Activated CD8-positive, alpha-beta T cell treated with anti-CD3 and anti-CD28 coated beads, Interleukin-2, amount 10 ng/mL, durations not matched to agents 7 days and 5 days (primary cell): ENCODE data around the gene COMTD1. TPM values are rescaled to one million over a fixed set of nuclear protein-coding genes. Genes with fewer than 3 reads are reported as not detected.
"Not testable (repeated sequence)": the region's sequence is repeated elsewhere in the genome, so short reads cannot be mapped to it uniquely, and the experiment has no call there.

ENCODE experiments used
- ATAC-seq: fragments of 150-1000 bp; cut with Tn5 transposase; one replicate; pipeline ENCODE4 v1.10.0; 2021; ENCODE audit warnings: moderate library complexity
- CTCF ChIA-PET: fragments of 350-600 bp; sonication (Branson Sonifier 250); formaldehyde crosslinking; loops from one replicate; lab custom pipeline; 2021; ENCODE audit warnings: antibody characterized with exemption; lab: Charles Lee
- POLR2A ChIA-PET: fragments of 350-600 bp; sonication (Branson Sonifier 250); formaldehyde crosslinking; loops from one replicate; lab custom pipeline; 2021; ENCODE audit warnings: antibody characterized with exemption; lab: Charles Lee
- DNase-seq: peaks from one replicate; pipeline ENCODE4 v3.0.0-alpha.2; 2020
- H3K27ac Mint-ChIP-seq: one replicate; pipeline ENCODE4 v1.8.0; 2021; ENCODE audit warnings: mild to moderate bottlenecking, mixed read lengths
- H3K27me3 Mint-ChIP-seq: one replicate; pipeline ENCODE4 v1.8.0; 2021; ENCODE audit warnings: low read depth, mixed read lengths
- H3K36me3 Mint-ChIP-seq: one replicate; pipeline ENCODE4 v1.8.0; 2021; ENCODE audit warnings: low read depth, mixed read lengths
- H3K4me1 Mint-ChIP-seq: one replicate; pipeline ENCODE4 v1.8.0; 2021; ENCODE audit warnings: low read depth, mixed read lengths
- H3K4me3 Mint-ChIP-seq: one replicate; pipeline ENCODE4 v1.8.0; 2021; ENCODE audit warnings: mild to moderate bottlenecking, mixed read lengths
- H3K9me3 Mint-ChIP-seq: one replicate; pipeline ENCODE4 v1.8.0; 2022; ENCODE audit warnings: mixed read lengths; ENCODE audit not compliant: insufficient read depth
- total RNA-seq, 2 experiments: library from RNA; stranded (reverse); gene quantifications; one replicate each; pipeline ENCODE4 v1.2.3, GENCODE V29; 2021

The COMTD1 gene
- total RNA-seq, 2 experiments from 2014 or later, result 58.6 to 62.5 TPM

DNA sequence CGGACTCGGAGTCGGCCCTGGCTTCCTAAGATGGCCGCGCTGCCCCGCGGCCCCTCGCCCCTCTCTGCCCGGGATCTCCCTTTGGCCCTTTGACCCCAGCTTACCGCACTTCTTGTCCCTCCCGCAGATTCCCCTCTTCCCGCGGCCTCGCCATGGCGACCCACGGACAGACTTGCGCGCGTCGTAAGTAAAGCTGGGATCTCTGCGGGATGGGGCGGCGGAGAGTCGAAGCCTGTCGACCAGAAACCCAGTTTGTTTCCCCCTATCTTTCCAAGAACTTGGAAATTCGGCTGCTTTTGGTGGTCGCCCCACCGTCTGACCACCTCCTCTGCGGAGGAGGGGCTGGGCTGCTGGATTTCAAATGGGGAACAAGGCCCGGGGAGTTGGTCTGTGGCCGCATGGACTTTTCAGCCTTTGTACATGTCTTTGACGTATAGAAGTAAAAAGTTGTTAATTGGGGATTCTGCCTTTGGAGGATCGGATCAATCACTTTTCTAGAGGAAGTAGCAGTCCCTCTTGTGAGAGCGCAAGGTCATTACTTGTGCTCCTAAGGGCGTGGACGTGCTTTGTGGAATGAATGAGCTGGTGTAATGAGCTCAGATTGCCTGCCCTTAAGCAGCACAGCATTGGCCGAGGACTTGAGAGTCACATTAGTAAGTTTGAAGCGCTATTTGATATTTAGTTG, 24.6 kb downstream of the COMTD1 start:
- H3K9me3 Mint-ChIP-seq, result no peaks in the 10 kb centered on the region
- DNase-seq (peak; percentile 49), ATAC-seq (no peak)
- ChIA-PET POLR2A (interaction anchor here (0.7 to 4.9 kb wide), 15 partner anchors 9 to 107 kb away, joined by 3 to 61 read pairs (median 4); no protein-coding TSS in a partner anchor), CTCF (interaction anchor here (0.7 to 7.1 kb wide), 15 partner anchors 9 to 1332 kb away, joined by 3 to 58 read pairs (median 4); partner anchors contain the start of genes COMTD1 and SAMD8)
- H3K36me3 Mint-ChIP-seq, result peaks cover 36% of the 10 kb centered on the region
- peak overlapping the region; percentile 100 for H3K27ac Mint-ChIP-seq
- peak overlapping the region; percentile 98 for H3K4me3 Mint-ChIP-seq
- peaks cover 38% of the 10 kb centered on the region for H3K4me1 Mint-ChIP-seq
- no peaks in the 10 kb centered on the region for H3K27me3 Mint-ChIP-seq

DNA sequence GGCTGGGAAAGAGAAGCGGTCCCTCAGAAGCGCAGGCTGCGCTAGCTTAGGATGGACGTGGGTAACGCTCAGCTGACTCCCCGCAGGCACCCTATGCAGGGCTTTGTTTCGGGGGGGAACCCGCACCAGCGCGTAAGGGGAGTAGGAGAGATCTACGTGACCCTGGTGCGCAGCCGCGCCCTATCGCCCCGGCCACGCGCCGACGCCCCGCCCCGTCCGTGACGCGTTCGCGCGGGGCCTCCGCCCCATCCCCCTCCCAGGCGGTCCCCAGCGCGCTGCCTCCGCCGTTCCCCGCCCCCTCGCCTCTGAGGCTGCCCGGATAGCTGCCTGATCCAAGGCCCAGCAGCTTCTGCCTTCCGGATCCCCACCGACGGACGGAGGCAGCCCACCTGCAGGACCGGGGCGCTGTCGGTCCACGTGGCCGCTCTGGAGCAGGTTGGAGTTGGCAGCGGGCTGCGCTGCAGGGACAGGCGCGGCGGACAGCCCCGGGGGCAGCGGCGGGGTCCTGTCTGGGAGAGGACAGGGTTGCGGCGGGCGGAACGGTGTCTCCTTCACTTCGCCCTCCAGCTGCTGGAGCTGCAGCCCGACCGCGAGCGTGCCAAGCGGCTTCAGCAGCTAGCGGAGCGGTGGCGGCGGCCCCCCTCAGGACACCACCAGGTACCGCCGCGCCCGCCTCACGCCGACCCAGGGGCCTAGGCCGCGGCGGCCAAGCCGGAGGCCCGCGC, 25.3 kb downstream of the COMTD1 start, which contains the start of gene VDAC2:
Gene VDAC2 (plus strand): TSS at position 515 of the 725 bp plus-strand sequence. CDS start 363 bp downstream, outside the sequence.
- POLR2A ChIA-PET, result interaction anchor here (0.6 to 4.9 kb wide), 21 partner anchors 8 to 102 kb away, joined by 3 to 61 read pairs (median 4); partner anchors contain the start of gene SAMD8
- peak; percentile 85 for ATAC-seq

DNA sequence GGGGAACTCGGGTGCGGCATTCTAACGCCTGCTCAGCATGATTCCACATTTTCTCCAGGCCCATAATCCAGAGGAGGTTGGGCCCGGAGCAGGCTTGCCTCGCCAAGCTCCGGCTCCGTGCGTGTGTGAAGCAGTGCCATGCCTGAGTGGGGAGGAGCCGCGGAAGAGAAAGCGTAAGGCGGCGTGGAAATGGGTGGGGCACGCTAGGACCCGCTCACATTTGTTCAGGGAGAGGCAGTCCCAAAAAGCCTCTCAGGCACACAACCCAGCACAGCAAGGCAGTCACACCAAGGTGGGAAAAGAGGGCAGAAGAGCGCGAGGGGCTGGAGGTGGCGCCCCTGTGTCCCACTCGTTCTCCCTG, 25.9 kb downstream of the COMTD1 start:
- POLR2A ChIA-PET, result interaction anchor here (0.6 to 4.9 kb wide), 14 partner anchors 8 to 101 kb away, joined by 3 to 61 read pairs (median 6); partner anchors contain the start of gene SAMD8
- DNase-seq (peak; percentile 86), ATAC-seq (peak; percentile 75)
- H3K36me3 Mint-ChIP-seq, result peaks cover 30% of the 10 kb centered on the region
- H3K4me3 Mint-ChIP-seq, result peak overlapping the region; percentile 98
- H3K4me1 Mint-ChIP-seq, result peaks cover 34% of the 10 kb centered on the region
- H3K9me3 Mint-ChIP-seq, result no peaks in the 10 kb centered on the region
- CTCF ChIA-PET, result interaction anchor here (0.6 to 7.1 kb wide), 7 partner anchors 16 to 1400 kb away, joined by 3 to 58 read pairs (median 31); partner anchors contain the start of gene COMTD1
- no peaks in the 10 kb centered on the region for H3K27me3 Mint-ChIP-seq
- H3K27ac Mint-ChIP-seq, result peak overlapping the region; percentile 100

More for the DNA sequence above, 25.3 kb downstream of the COMTD1 start, which contains the start of gene VDAC2:
- peak within 1 kb of the TSS; percentile 98 for H3K4me3 Mint-ChIP-seq
- H3K27ac Mint-ChIP-seq, result peak within 1 kb of the TSS; percentile 100
- H3K9me3 Mint-ChIP-seq, result no peaks in the 10 kb centered on the region
- CTCF ChIA-PET, result interaction anchor here (0.6 to 7.1 kb wide), 14 partner anchors 9 to 1401 kb away, joined by 3 to 58 read pairs (median 4); partner anchors contain the start of genes COMTD1 and SAMD8
- DNase-seq, result peak; percentile 94
- H3K27me3 Mint-ChIP-seq, result no peaks in the 10 kb centered on the region
- H3K4me1 Mint-ChIP-seq, result peaks cover 35% of the 10 kb centered on the region
- H3K36me3 Mint-ChIP-seq, result peaks cover 30% of the 10 kb centered on the region

DNA sequence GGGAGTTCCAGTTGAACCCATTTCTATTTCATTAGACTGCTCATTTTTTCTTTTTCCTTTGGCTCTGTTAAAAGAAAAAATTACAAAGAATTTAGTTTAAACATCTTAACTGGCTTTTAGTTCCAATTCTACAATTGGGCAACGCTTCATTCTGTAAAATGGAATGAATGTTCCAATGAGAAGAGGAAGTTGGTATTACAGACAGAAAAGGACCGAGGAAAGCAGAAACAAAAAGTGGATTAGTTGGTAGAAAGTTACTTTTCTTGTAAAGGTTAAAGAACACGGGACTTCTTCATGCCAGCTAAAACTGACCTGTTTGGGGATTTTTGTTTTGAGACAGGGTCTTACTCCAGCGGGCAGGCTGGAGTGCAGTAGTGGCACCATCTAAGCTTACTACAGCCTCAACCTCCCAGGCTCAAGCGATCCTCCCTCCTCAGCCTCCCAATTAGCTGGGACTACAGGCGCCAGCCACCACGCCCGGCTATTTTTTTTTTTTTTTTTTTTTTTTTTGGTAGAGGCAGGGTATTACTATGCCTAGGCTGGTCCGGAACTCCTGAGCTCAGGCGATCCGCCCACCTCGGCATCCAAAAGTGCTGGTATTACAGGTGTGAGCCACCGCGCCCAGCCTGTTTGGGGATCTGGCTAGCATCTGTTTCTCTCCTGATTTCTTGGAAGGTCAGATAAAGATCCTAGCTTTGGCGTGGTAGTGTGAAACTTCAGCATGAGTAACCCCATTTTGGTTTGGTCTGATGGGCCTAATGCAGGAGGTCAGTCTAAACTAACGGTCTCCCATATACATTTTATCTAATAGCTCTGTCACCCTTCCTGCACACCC, 26.5 kb downstream of the COMTD1 start:
- peak overlapping the region; percentile 98 for H3K4me3 Mint-ChIP-seq
- H3K36me3 Mint-ChIP-seq, result peaks cover 28% of the 10 kb centered on the region
- H3K27ac Mint-ChIP-seq, result peak overlapping the region; percentile 100
- peaks cover 33% of the 10 kb centered on the region for H3K4me1 Mint-ChIP-seq
- POLR2A ChIA-PET, result interaction anchor here (0.9 to 4.9 kb wide), 13 partner anchors 7 to 101 kb away, joined by 3 to 61 read pairs (median 6); partner anchors contain the start of gene SAMD8
- CTCF ChIA-PET, result interaction anchor here (0.7 to 7.1 kb wide), 6 partner anchors 17 to 1400 kb away, joined by 3 to 58 read pairs (median 34); partner anchors contain the start of gene COMTD1
- no peaks in the 10 kb centered on the region for H3K9me3 Mint-ChIP-seq
- H3K27me3 Mint-ChIP-seq, result no peaks in the 10 kb centered on the region
- DNase-seq, result no peak
- ATAC-seq, result no peak

DNA sequence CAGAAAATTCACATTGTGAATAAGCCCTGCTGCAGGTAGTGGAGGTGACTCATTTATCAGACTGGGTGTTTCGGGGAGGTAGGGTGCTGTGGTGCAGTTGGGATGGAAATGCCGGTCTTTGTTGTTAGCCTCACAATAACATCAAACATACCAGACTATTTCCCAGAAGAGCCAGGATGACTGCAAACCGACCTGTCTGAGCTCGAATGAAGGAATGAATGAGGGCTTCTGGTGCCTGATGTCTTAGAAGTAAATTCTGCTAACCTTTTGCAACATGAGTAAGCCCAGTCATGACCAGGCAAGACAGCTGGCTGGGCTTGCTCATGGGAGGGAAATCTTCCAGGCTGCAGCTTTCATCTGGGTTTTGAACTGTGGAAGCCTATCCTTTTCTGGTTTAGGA, 27.6 kb downstream of the COMTD1 start:
- no peak for DNase-seq
- H3K4me3 Mint-ChIP-seq, result no peak overlapping the region
- peaks cover 22% of the 10 kb centered on the region for H3K36me3 Mint-ChIP-seq
- H3K4me1 Mint-ChIP-seq, result peaks cover 29% of the 10 kb centered on the region
- no peaks in the 10 kb centered on the region for H3K9me3 Mint-ChIP-seq
- ChIA-PET CTCF (interaction anchor here (7.1 kb wide), 1 partner anchor 20 kb away, joined by 58 read pairs; no protein-coding TSS in a partner anchor), POLR2A (interaction anchor here (1.2 kb wide), 1 partner anchor 97 kb away, joined by 3 read pairs; the partner anchor contains the start of gene SAMD8)
- H3K27ac Mint-ChIP-seq, result peak overlapping the region; percentile 39
- no peak for ATAC-seq
- H3K27me3 Mint-ChIP-seq, result no peaks in the 10 kb centered on the region

DNA sequence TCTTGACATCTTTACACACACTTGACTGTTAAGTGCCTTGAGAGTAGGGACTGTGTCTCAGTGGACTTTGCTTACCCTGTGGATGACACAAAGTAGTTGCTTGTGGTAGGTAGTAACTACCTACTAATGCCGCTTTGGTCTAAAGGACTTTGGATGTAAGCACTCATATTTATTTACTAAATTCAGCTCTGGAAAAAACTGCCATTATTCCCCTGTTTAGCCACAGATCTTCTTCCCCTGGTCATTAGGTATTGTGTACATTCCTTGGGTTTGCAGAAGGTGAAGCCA, 28.0 kb downstream of the COMTD1 start:
- no peaks in the 10 kb centered on the region for H3K27me3 Mint-ChIP-seq
- ChIA-PET POLR2A (interaction anchor here (1.2 kb wide), 1 partner anchor 96 kb away, joined by 3 read pairs; the partner anchor contains the start of gene SAMD8), CTCF (interaction anchor here (1.2 to 7.1 kb wide), 3 partner anchors 16 to 23 kb away, joined by 3 to 58 read pairs (median 11); no protein-coding TSS in a partner anchor)
- ATAC-seq (no peak), DNase-seq (no peak)
- no peak overlapping the region for H3K27ac Mint-ChIP-seq
- H3K9me3 Mint-ChIP-seq, result no peaks in the 10 kb centered on the region
- peaks cover 19% of the 10 kb centered on the region for H3K36me3 Mint-ChIP-seq
- peaks cover 27% of the 10 kb centered on the region for H3K4me1 Mint-ChIP-seq
- no peak overlapping the region for H3K4me3 Mint-ChIP-seq

DNA sequence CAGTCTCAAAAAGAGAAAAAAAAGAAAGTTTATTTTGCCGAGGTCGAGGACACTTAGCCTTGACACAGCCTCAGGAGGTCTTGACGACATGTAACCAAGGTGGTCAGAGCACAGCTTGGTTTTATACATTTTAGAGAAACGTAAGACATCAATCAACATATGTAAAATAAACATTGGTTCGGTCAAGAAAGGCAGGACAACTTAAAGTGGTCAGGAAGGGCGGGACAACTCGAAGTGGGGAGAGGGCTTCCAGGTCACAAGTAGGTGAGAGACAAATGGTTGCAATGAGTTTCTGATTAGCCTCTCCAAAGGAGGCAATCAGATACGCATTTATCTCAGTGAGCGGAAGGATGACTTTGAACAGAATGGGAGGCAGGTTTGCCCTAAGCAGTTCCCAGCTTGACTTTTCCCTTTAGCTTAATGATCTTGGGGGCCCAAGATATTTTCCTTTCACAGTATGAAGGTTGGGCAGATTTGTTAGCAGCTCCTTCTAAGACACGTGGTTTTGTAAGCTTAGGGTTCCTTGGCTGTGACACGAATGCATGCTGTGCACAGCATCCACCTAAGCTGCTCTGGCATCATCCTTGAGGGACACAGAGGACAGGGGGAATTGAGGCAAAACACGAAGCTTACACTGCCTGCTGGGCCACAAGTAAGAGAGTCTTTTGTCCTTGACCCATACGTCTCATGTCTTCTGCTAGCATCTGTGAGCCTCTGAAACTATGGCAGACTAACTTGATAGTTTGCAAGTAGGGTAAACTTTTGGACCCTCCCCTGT, 28.5 kb downstream of the COMTD1 start:
- no peaks in the 10 kb centered on the region for H3K27me3 Mint-ChIP-seq
- ATAC-seq, result no peak
- ChIA-PET CTCF (interaction anchor here (1.1 to 7.1 kb wide), 4 partner anchors 16 to 28 kb away, joined by 3 to 58 read pairs (median 7); partner anchors contain the start of gene COMTD1), POLR2A (interaction anchor here (1.2 kb wide), 1 partner anchor 96 kb away, joined by 3 read pairs; the partner anchor contains the start of gene SAMD8)
- no peak overlapping the region for H3K4me3 Mint-ChIP-seq
- H3K36me3 Mint-ChIP-seq, result peaks cover 14% of the 10 kb centered on the region
- DNase-seq, result no peak
- H3K9me3 Mint-ChIP-seq, result no peaks in the 10 kb centered on the region
- no peak overlapping the region for H3K27ac Mint-ChIP-seq
- H3K4me1 Mint-ChIP-seq, result peaks cover 22% of the 10 kb centered on the region

DNA sequence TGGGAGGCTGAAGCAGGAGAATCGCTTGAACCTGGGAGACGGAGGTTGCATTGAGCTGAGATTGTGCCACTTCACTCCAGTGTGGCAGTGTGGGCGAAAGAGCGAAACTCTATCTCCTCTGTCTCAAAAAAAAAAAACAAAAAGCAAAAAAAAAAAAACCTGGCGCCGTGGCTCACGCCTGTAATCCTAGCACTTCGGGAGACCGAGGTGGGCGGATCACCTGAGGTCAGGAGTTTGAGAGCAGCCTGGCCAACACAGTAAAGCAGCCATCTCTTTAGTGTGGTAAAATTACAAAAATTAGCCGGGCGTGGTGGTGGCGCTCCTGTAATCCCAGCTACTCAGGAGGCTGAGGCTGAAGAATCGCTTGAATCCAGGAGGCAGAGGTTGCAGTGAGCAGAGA, 29.1 kb downstream of the COMTD1 start:
- not testable (repeated sequence) for H3K36me3 Mint-ChIP-seq, H3K9me3 Mint-ChIP-seq, H3K27ac Mint-ChIP-seq, ATAC-seq, H3K27me3 Mint-ChIP-seq, DNase-seq, H3K4me3 Mint-ChIP-seq
- ChIA-PET CTCF (interaction anchor here (1.0 to 7.1 kb wide), 5 partner anchors 17 to 29 kb away, joined by 3 to 58 read pairs (median 11); partner anchors contain the start of gene COMTD1), POLR2A (interaction anchor here (1.1 kb wide), 1 partner anchor 28 kb away, joined by 4 read pairs; no protein-coding TSS in a partner anchor)
- peaks cover 20% of the 10 kb centered on the region for H3K4me1 Mint-ChIP-seq

DNA sequence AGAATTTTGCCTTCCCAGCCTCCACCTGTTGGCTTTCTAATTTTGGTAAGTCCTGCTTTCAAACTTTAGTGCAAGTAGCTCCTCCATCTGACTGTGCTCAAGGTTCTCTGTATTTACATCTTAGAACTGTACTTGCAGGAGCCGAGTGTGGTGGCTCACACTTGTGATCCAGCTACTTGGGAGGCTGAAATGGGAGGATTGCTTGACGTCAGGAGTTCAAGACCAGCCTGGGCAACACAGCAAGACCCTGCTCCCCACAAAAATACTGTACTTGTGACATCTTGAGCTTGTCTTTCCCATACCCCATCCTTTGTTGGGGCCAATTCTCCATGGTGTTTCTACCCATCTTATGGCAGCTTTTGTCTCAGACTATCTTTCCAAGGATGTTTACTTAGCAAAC, 29.8 kb downstream of the COMTD1 start:
- H3K27ac Mint-ChIP-seq, result no peak overlapping the region
- H3K4me1 Mint-ChIP-seq, result peaks cover 17% of the 10 kb centered on the region
- no peak overlapping the region for H3K4me3 Mint-ChIP-seq
- DNase-seq, result no peak
- peaks cover under 1% of the 10 kb centered on the region for H3K36me3 Mint-ChIP-seq
- no peaks in the 10 kb centered on the region for H3K9me3 Mint-ChIP-seq
- no peaks in the 10 kb centered on the region for H3K27me3 Mint-ChIP-seq
- ChIA-PET CTCF (interaction anchor here (1.0 to 2.3 kb wide), 2 partner anchors 18 to 25 kb away, joined by 11 to 13 read pairs; no protein-coding TSS in a partner anchor), POLR2A (interaction anchor here (1.1 kb wide), 1 partner anchor 28 kb away, joined by 4 read pairs; no protein-coding TSS in a partner anchor)
- ATAC-seq, result no peak

DNA sequence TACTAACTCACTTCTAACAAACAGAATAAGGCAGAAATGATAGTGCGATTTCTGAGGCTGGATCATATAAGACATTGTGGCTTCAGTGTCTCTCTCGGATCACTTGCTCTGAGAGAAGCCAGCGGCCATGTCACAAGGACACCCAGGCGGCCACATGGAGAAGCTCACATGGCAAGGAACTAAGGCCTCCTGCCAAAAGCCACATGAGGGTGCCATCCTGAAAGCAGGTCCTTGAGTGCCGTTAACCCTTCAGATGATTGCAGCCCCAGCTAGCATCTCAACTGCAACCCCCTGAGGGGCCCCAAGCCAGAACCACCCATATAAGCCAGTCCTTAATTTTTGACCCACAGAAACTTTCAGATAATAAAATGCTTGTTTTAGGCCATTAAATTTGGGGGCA, 32.0 kb downstream of the COMTD1 start:
- ChIA-PET CTCF (interaction anchor here (0.6 to 2.9 kb wide), 3 partner anchors 16 to 809 kb away, joined by 3 to 14 read pairs (median 3); partner anchors contain the start of gene COMTD1), POLR2A (no interaction called here)
- no peak overlapping the region for H3K27ac Mint-ChIP-seq
- H3K36me3 Mint-ChIP-seq, result no peaks in the 10 kb centered on the region
- no peaks in the 10 kb centered on the region for H3K9me3 Mint-ChIP-seq
- no peak overlapping the region for H3K4me3 Mint-ChIP-seq
- ATAC-seq (no peak), DNase-seq (no peak)
- H3K27me3 Mint-ChIP-seq, result no peaks in the 10 kb centered on the region
- H3K4me1 Mint-ChIP-seq, result peaks cover 17% of the 10 kb centered on the region
